Measurements from ENCODE around the gene MBP. TPM values are rescaled to one million over a fixed set of nuclear protein-coding genes. Genes with fewer than 3 reads are reported as not detected.
"Not testable (repeated sequence)": the region's sequence is repeated elsewhere in the genome, so short reads cannot be mapped to it uniquely, and the experiment has no call there.

Gene MBP
- total and polyA plus RNA-seq, 2 of the 13 experiments (the other 11 are each of a cell fraction or from before 2014, with no cell fraction given), result 5.0 to 8.5 TPM

- H4K20me1 ChIP-seq (ENCODE audit: insufficient read depth, low read length), result no peaks in the 10 kb centered on the region
- no peak overlapping the region for H3K4me3 ChIP-seq (replicated peaks in 1 of 3; ENCODE audit: insufficient read depth in 1 of 3, low read depth in 2 of 3, low read length in 3 of 3)
- 94% methylated on average over 9 of the region's 9 CpGs for WGBS (ENCODE audit: low lambda C conversion rate)
- FAIRE-seq, result no peak
- no peaks in the 10 kb centered on the region for H3K4me1 ChIP-seq (ENCODE audit: insufficient read depth, low read length)
- H3K9ac ChIP-seq (ENCODE audit: insufficient read depth, low read depth, low read length), result no peak overlapping the region
- no peaks in the 10 kb centered on the region for H3K79me2 ChIP-seq (ENCODE audit: insufficient read depth, low read length)
- no peak overlapping the region for H3K27ac ChIP-seq (ENCODE audit: extremely low read length, insufficient read depth, low read length)
- no peaks in the 10 kb centered on the region; a peak in 2 of 5 replicates for H3K36me3 ChIP-seq (replicated peaks in 1 of 2; ENCODE audit: control insufficient read depth in 1 of 2, insufficient read depth in 2 of 2, low read length in 2 of 2)
- ATAC-seq, result no peak
- no TSS peak for BruUV-seq (replicated peaks)
- H3K4me2 ChIP-seq (ENCODE audit: low read depth, low read length), result no peak overlapping the region
- intact Hi-C loops (cut with micrococcal nuclease; ENCODE audit: unreplicated experiment), result no loop called here
- no peak for DNase-seq (ENCODE audit: low spot score)
- CTCF ChIA-PET (ENCODE audit: low intra/inter-chr PET ratio, low total read pairs), result no interaction called here
- H3K27me3 ChIP-seq (ENCODE audit: control insufficient read depth in 1 of 2, insufficient read depth in 2 of 2, low read length in 2 of 2), result no peaks in the 10 kb centered on the region
- H3K9me3 ChIP-seq (ENCODE audit: low read length), result no peaks in the 10 kb centered on the region
- no peak for TF ChIP-seq PHB2 (IDR thresholded peaks at IDR 0.05; ENCODE audit: partially characterized antibody)
- no peak overlapping the region for H2AFZ ChIP-seq (ENCODE audit: low read length)
- POLR2A ChIA-PET, result no interaction called here
- in situ Hi-C loops (cut with HindIII; ENCODE audit: extremely low pct_ligation_motif_present, low pct_unique_long_range_greater_than_20kb), result no loop called here
These were observed 112.9 kb downstream of the MBP start for GRCh38 chr18:77019641-77020040.

GRCh38 chr18:77018650-77019049 is 113.9 kb downstream of the MBP start:
- H3K4me3 ChIP-seq (replicated peaks in 1 of 3; ENCODE audit: insufficient read depth in 1 of 3, low read depth in 2 of 3, low read length in 3 of 3); H3K4me1 ChIP-seq (ENCODE audit: insufficient read depth, low read length); CTCF ChIA-PET (ENCODE audit: low intra/inter-chr PET ratio, low total read pairs); BruUV-seq (replicated peaks); H3K27ac ChIP-seq (ENCODE audit: extremely low read length, insufficient read depth, low read length); DNase-seq (ENCODE audit: low spot score); intact Hi-C loops (cut with micrococcal nuclease; ENCODE audit: unreplicated experiment); H4K20me1 ChIP-seq (ENCODE audit: insufficient read depth, low read length); H3K79me2 ChIP-seq (ENCODE audit: insufficient read depth, low read length); POLR2A ChIA-PET; FAIRE-seq; H2AFZ ChIP-seq (ENCODE audit: low read length); H3K36me3 ChIP-seq (replicated peaks in 1 of 2; ENCODE audit: control insufficient read depth in 1 of 2, insufficient read depth in 2 of 2, low read length in 2 of 2); H3K27me3 ChIP-seq (ENCODE audit: control insufficient read depth in 1 of 2, insufficient read depth in 2 of 2, low read length in 2 of 2); H3K4me2 ChIP-seq (ENCODE audit: low read depth, low read length); H3K9ac ChIP-seq (ENCODE audit: insufficient read depth, low read depth, low read length); ATAC-seq; in situ Hi-C loops (cut with HindIII; ENCODE audit: extremely low pct_ligation_motif_present, low pct_unique_long_range_greater_than_20kb); H3K9me3 ChIP-seq (ENCODE audit: low read length): not testable (repeated sequence)

GRCh38 chr18:77017355-77017754 is 115.2 kb downstream of the MBP start:
- FAIRE-seq (no peak), DNase-seq (ENCODE audit: low spot score) (no peak), ATAC-seq (no peak)
- no peak overlapping the region for H3K4me3 ChIP-seq (replicated peaks in 1 of 3; ENCODE audit: insufficient read depth in 1 of 3, low read depth in 2 of 3, low read length in 3 of 3)
- H3K79me2 ChIP-seq (ENCODE audit: insufficient read depth, low read length), result no peaks in the 10 kb centered on the region
- no peak overlapping the region for H3K4me2 ChIP-seq (ENCODE audit: low read depth, low read length)
- POLR2A ChIA-PET, result no interaction called here
- no peaks in the 10 kb centered on the region for H3K27me3 ChIP-seq (ENCODE audit: control insufficient read depth in 1 of 2, insufficient read depth in 2 of 2, low read length in 2 of 2)
- no peaks in the 10 kb centered on the region for H4K20me1 ChIP-seq (ENCODE audit: insufficient read depth, low read length)
- H2AFZ ChIP-seq (ENCODE audit: low read length), result no peak overlapping the region
- TF ChIP-seq REXO4 (CRISPR knock-in tag; IDR thresholded peaks at IDR 0.05; ENCODE audit: borderline replicate concordance) (no peak), KLF12 (CRISPR knock-in tag; IDR thresholded peaks at IDR 0.05; ENCODE audit: borderline replicate concordance) (no peak), MXD1 (CRISPR knock-in tag; IDR thresholded peaks at IDR 0.05) (no peak), ZBTB34 (CRISPR knock-in tag; IDR thresholded peaks at IDR 0.05) (no peak), U2AF2 (IDR thresholded peaks at IDR 0.05; ENCODE audit: low read depth, low read length) (no peak), HOXD1 (CRISPR knock-in tag; IDR thresholded peaks at IDR 0.05) (no peak), E2F1 (CRISPR knock-in tag; IDR thresholded peaks at IDR 0.05) (no peak), GLI4 (CRISPR knock-in tag; IDR thresholded peaks at IDR 0.05; ENCODE audit: borderline replicate concordance) (no peak), ZNF44 (CRISPR knock-in tag; IDR thresholded peaks at IDR 0.05) (no peak)
- no peak overlapping the region for H3K9ac ChIP-seq (ENCODE audit: insufficient read depth, low read depth, low read length)
- CTCF ChIA-PET (ENCODE audit: low intra/inter-chr PET ratio, low total read pairs), result no interaction called here
- intact Hi-C loops (cut with micrococcal nuclease; ENCODE audit: unreplicated experiment) (no loop called here), in situ Hi-C loops (cut with HindIII; ENCODE audit: extremely low pct_ligation_motif_present, low pct_unique_long_range_greater_than_20kb) (no loop called here)
- H3K9me3 ChIP-seq (ENCODE audit: low read length), result no peaks in the 10 kb centered on the region
- BruUV-seq (replicated peaks), result no TSS peak
- H3K4me1 ChIP-seq (ENCODE audit: insufficient read depth, low read length), result no peaks in the 10 kb centered on the region
- 87% methylated on average over 6 of the region's 6 CpGs for WGBS (ENCODE audit: low lambda C conversion rate)
- no peak overlapping the region for H3K27ac ChIP-seq (ENCODE audit: extremely low read length, insufficient read depth, low read length)
- H3K36me3 ChIP-seq (replicated peaks in 1 of 2; ENCODE audit: control insufficient read depth in 1 of 2, insufficient read depth in 2 of 2, low read length in 2 of 2), result no peaks in the 10 kb centered on the region; a peak in 2 of 5 replicates

All from HepG2 (cell line).